ENCODE data around the gene OR2V2.

Gene OR2V2

DNA sequence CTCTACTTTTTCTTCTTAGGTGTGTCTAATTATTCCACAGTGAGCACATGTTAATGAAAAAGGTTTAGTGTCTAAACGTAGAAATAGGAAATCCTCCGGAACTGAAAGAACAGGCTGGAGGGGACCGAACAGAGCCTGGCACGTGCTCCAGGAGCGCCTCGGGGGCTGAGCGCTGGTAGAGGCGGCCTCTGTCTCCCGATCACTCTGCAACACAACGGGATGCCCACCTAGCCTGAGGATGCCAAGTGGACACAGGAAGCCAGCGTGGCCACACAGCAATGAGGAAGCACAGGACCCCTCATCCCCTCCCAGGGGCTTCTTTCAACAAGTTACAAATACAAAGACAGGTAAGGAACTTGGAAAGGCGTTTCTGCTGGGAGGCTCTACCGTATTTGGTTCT is 38.2 kb downstream of the OR2V2 start:
- H2AFZ ChIP-seq (ENCODE audit: low read length) = no peak overlapping the region
- H3K9me3 ChIP-seq (ENCODE audit: insufficient read depth, low read depth, low read length) = no peaks in the 10 kb centered on the region
- H3K36me3 ChIP-seq (ENCODE audit: insufficient read depth, low read length) = no peaks in the 10 kb centered on the region
- H3K4me3 ChIP-seq (ENCODE audit: low read length, poor library complexity, severe bottlenecking) = no peak overlapping the region
- H3F3A ChIP-seq (ENCODE audit: low read depth) = no peaks in the 10 kb centered on the region
- no peak overlapping the region for H3K9ac ChIP-seq (ENCODE audit: low read depth, low read length, poor library complexity, severe bottlenecking)
- H3K4me1 ChIP-seq (ENCODE audit: insufficient read depth, low read length, poor library complexity, severe bottlenecking) = peaks cover under 1% of the 10 kb centered on the region
- no peaks in the 10 kb centered on the region for H3K9me2 ChIP-seq (replicated peaks; ENCODE audit: low read depth, low read length)
- no peaks in the 10 kb centered on the region for H3K79me2 ChIP-seq (ENCODE audit: insufficient read depth, low read length)
- H4K20me1 ChIP-seq (ENCODE audit: insufficient read depth, low read length, poor library complexity, severe bottlenecking) = no peaks in the 10 kb centered on the region
- no peaks in the 10 kb centered on the region for H3K27me3 ChIP-seq (ENCODE audit: insufficient read depth, low read length, poor library complexity, severe bottlenecking)
- TF ChIP-seq, protein P1, sequence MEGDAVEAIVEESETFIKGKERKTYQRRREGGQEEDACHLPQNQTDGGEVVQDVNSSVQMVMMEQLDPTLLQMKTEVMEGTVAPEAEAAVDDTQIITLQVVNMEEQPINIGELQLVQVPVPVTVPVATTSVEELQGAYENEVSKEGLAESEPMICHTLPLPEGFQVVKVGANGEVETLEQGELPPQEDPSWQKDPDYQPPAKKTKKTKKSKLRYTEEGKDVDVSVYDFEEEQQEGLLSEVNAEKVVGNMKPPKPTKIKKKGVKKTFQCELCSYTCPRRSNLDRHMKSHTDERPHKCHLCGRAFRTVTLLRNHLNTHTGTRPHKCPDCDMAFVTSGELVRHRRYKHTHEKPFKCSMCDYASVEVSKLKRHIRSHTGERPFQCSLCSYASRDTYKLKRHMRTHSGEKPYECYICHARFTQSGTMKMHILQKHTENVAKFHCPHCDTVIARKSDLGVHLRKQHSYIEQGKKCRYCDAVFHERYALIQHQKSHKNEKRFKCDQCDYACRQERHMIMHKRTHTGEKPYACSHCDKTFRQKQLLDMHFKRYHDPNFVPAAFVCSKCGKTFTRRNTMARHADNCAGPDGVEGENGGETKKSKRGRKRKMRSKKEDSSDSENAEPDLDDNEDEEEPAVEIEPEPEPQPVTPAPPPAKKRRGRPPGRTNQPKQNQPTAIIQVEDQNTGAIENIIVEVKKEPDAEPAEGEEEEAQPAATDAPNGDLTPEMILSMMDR (conservative IDR thresholded peaks at IDR 0.05; ENCODE audit: low read length) = no peak
- TF ChIP-seq EZH2phosphoT487 (IDR thresholded peaks at IDR 0.05; ENCODE audit: borderline replicate concordance) = no peak
- no peak overlapping the region for H3K4me2 ChIP-seq (ENCODE audit: low read depth, low read length, poor library complexity, severe bottlenecking)

DNA sequence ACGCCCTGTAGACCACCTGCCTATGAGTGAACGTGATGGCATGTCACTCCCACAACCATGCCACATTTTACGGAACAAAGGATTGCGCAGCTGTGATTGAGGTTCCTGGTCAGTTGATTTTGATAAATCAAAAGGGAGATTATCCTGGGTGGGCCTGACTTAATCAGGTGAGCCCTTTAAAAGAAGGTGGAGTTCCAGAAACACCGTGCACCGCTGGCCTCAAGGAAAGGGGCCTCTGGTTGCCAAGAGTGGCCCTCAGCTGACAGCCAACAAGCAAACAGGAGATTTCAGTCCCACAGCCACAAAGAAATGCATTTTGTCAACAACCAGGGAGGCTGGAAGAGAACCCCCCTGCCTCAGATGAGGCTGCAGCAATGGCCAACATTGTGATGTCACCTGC is 38.6 kb downstream of the OR2V2 start:
- H3K9ac ChIP-seq (ENCODE audit: low read depth, low read length, poor library complexity, severe bottlenecking) = no peak overlapping the region
- no peak for TF ChIP-seq EZH2phosphoT487 (IDR thresholded peaks at IDR 0.05; ENCODE audit: borderline replicate concordance)
- TF ChIP-seq, protein P1 (conservative IDR thresholded peaks at IDR 0.05; ENCODE audit: low read length) = no peak
- H3K4me2 ChIP-seq (ENCODE audit: low read depth, low read length, poor library complexity, severe bottlenecking) = no peak overlapping the region
- H3K4me1 ChIP-seq (ENCODE audit: insufficient read depth, low read length, poor library complexity, severe bottlenecking) = peaks cover 3% of the 10 kb centered on the region
- no peaks in the 10 kb centered on the region for H3F3A ChIP-seq (ENCODE audit: low read depth)
- no peaks in the 10 kb centered on the region for H3K79me2 ChIP-seq (ENCODE audit: insufficient read depth, low read length)
- H4K20me1 ChIP-seq (ENCODE audit: insufficient read depth, low read length, poor library complexity, severe bottlenecking) = no peaks in the 10 kb centered on the region
- no peaks in the 10 kb centered on the region for H3K9me3 ChIP-seq (ENCODE audit: insufficient read depth, low read depth, low read length)
- H2AFZ ChIP-seq (ENCODE audit: low read length) = no peak overlapping the region
- no peak overlapping the region for H3K4me3 ChIP-seq (ENCODE audit: low read length, poor library complexity, severe bottlenecking)
- H3K36me3 ChIP-seq (ENCODE audit: insufficient read depth, low read length) = no peaks in the 10 kb centered on the region
- no peaks in the 10 kb centered on the region for H3K27me3 ChIP-seq (ENCODE audit: insufficient read depth, low read length, poor library complexity, severe bottlenecking)
- H3K9me2 ChIP-seq (replicated peaks; ENCODE audit: low read depth, low read length) = no peaks in the 10 kb centered on the region

DNA sequence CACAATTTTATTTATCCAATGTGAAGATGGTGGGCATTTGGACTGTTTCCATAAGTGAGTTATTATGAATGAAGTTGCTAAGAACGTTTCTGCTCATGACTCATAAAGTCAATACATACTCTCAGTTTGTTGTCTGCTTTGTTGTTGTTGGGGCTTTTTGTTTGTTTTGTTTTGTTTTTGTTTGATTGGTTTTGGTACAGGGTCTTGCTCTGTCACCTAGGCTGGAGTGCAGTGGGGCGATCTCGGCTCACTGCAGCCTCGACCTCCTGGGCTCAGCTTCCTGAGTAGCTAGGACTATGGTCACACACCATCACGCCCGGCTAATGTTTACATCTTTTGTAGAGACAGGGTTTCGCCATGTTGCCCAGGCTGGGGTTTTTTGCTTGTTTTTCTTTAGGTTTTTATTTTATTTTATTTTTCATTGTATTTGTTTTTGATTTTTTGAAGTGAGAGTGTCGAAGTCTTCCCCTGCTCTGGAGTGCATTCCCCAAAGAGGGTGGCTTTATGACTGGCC is 39.7 kb downstream of the OR2V2 start:
- Histone ChIP-seq H3K79me2 (ENCODE audit: insufficient read depth, low read length) (no peaks in the 10 kb centered on the region), H3K9me2 (replicated peaks; ENCODE audit: low read depth, low read length) (no peaks in the 10 kb centered on the region), H3F3A (ENCODE audit: low read depth) (no peaks in the 10 kb centered on the region), H3K4me2 (ENCODE audit: low read depth, low read length, poor library complexity, severe bottlenecking) (no peak overlapping the region), H3K4me1 (ENCODE audit: insufficient read depth, low read length, poor library complexity, severe bottlenecking) (peaks cover 3% of the 10 kb centered on the region), H3K27me3 (ENCODE audit: insufficient read depth, low read length, poor library complexity, severe bottlenecking) (no peaks in the 10 kb centered on the region), H4K20me1 (ENCODE audit: insufficient read depth, low read length, poor library complexity, severe bottlenecking) (no peaks in the 10 kb centered on the region), H2AFZ (ENCODE audit: low read length) (no peak overlapping the region), H3K9ac (ENCODE audit: low read depth, low read length, poor library complexity, severe bottlenecking) (no peak overlapping the region), H3K4me3 (ENCODE audit: low read length, poor library complexity, severe bottlenecking) (no peak overlapping the region), H3K36me3 (ENCODE audit: insufficient read depth, low read length) (no peaks in the 10 kb centered on the region), H3K9me3 (ENCODE audit: insufficient read depth, low read depth, low read length) (no peaks in the 10 kb centered on the region)
- no peak for TF ChIP-seq EZH2phosphoT487 (IDR thresholded peaks at IDR 0.05; ENCODE audit: borderline replicate concordance)
- TF ChIP-seq, protein P1 (conservative IDR thresholded peaks at IDR 0.05; ENCODE audit: low read length) = no peak

All from Loucy (cell line).